GM12875 (cell line): ENCODE data around the gene ACSF2.

Experiments
- H3K4me3 ChIP-seq: one replicate; pipeline ENCODE4 v1.5.1; 2011; ENCODE audit warnings: low read depth, low read length, control low read depth
- CTCF ChIP-seq: IDR thresholded peaks from 2 replicates; pipeline ENCODE4 v1.5.1; 2011; ENCODE audit warnings: low read depth, mild to moderate bottlenecking, control low read depth, inconsistent platforms, low read length, moderate library complexity, borderline replicate concordance; ENCODE audit not compliant: insufficient read depth

ACSF2 gene

GRCh38 chr17:50467114-50467854 is 41.3 kb downstream of the ACSF2 start:
- no peak overlapping the region for H3K4me3 ChIP-seq
- TF ChIP-seq CTCF = no peak

DNA sequence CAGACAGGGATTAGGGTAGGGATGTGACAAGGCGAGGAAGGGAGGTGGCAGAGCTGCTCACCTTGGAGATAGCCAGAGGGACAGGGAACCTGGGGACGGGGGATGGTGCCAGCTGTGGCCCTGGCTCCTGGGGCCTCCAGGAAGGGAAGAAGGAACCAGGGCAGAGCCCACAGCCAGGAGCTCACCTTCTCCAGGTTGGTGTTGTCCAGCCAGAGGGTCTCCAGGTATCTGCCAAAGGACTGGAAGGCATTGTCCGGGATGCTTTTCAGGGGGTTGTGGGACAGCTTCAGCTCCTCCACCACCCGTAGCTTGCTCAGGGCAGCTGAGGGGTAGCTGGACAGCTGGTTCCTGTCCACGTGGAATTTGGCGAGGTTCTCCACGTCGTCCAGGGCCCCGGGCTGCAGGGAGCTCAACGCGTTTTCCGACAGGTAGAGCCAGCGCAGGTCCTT is 41.9 kb downstream of the ACSF2 start:
- no peak for TF ChIP-seq CTCF

GRCh38 chr17:50468304-50469207 is 42.5 kb downstream of the ACSF2 start, which contains the start of gene CHAD:
TSS of gene CHAD (minus strand) at chr17:50468880. CDS start at chr17:50468813, 67 bp downstream.
- no peak within 1 kb of the TSS for H3K4me3 ChIP-seq
- no peak for TF ChIP-seq CTCF

More for the DNA sequence above, 41.9 kb downstream of the ACSF2 start:
- H3K4me3 ChIP-seq = no peak overlapping the region

DNA sequence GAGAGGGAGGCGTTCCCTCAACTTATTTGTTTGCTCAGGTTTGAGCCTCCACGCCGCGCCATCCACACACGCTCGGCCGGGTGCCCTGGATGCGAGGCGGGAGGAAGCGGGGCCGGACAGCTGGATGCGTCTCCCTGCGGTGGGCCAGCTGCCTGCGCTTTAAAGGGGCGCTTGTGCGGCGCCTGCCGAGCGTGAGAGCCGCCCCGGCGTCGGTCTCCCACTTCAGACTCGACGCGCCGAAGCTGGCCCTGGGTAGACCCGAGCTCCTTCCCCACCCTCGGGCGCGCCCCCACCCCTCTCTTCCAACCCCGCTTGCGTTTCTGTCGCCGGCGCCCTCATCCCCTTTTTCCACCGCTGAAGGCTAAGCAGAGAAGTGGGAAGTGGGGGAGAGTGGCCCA is 43.2 kb downstream of the ACSF2 start:
- H3K4me3 ChIP-seq = no peak overlapping the region
- TF ChIP-seq CTCF = no peak

- no peak overlapping the region for H3K4me3 ChIP-seq
- TF ChIP-seq CTCF = no peak
Observed at GRCh38 chr17:50469671-50470305, 43.8 kb downstream of the ACSF2 start.

GRCh38 chr17:50470426-50470825 is 44.4 kb downstream of the ACSF2 start:
- TF ChIP-seq CTCF = no peak
- no peak overlapping the region for H3K4me3 ChIP-seq
